Stomach (tissue), 9 donors: ENCODE data around the gene SFRP4. TPM values are rescaled to one million over a fixed set of nuclear protein-coding genes. Genes with fewer than 3 reads are reported as not detected.
A peak's percentile ranks its signal among the peaks of the same experiment; 100 is the strongest.

ENCODE experiments used
- DNase-seq, 2 donors: peaks; one replicate each; pipeline versions ENCODE4 v3.0.0 to v3.0.0-alpha.2; 2013 to 2019
- H3K27ac ChIP-seq, 5 donors: fragments of 200-600 bp in 4 of 5; sonication (generic) in 4 of 5; one replicate each; pipeline ENCODE4 v1.5.1; 2013 to 2019; ENCODE audit warnings: mild to moderate bottlenecking in 1 of 5, moderate library complexity in 1 of 5
- H3K27me3 ChIP-seq, 3 donors: fragments of 200-600 bp; sonication (generic); one replicate each; pipeline ENCODE4 v1.5.1; 2017 to 2019; ENCODE audit warnings: mixed run types in 1 of 3
- H3K36me3 ChIP-seq, 4 donors: fragments of 200-600 bp; sonication (generic); 1 replicate in 3 of 4; 2 replicates in 1 of 4; pipeline ENCODE4 v1.5.1; 2016 to 2019
- H3K4me1 ChIP-seq, 4 donors: fragments of 200-600 bp; sonication (generic); one replicate each; pipeline ENCODE4 v1.5.1; 2016 to 2019
- H3K4me3 ChIP-seq, 4 donors: fragments of 200-600 bp; sonication (generic) in 3 of 4; one replicate each; pipeline ENCODE4 v1.5.1; 2016 to 2019; ENCODE audit warnings: mild to moderate bottlenecking in 1 of 4
- H3K9me3 ChIP-seq, 4 donors: fragments of 200-600 bp; sonication (generic); one replicate each; pipeline ENCODE4 v1.5.1; 2016 to 2019
- CTCF ChIP-seq, 7 experiments: fragments of 450-650 bp in 4 of 7; fragments of 200-600 bp in 3 of 7; sonication (generic) in 3 of 7; IDR thresholded peaks; one replicate each; pipeline ENCODE4 v1.5.1; 2016 to 2019; ENCODE audit warnings: antibody characterized with exemption in 7 of 7, control low read depth in 2 of 7, mild to moderate bottlenecking in 1 of 7
- EP300 ChIP-seq: sonication (generic); formaldehyde crosslinking; IDR thresholded peaks from one replicate; pipeline ENCODE4 v1.6.1; 2017; ENCODE audit warnings: antibody characterized with exemption
- POLR2A ChIP-seq, 4 donors: fragments of 450-650 bp; IDR thresholded peaks; one replicate each; pipeline ENCODE4 v1.6.1; 2016; ENCODE audit warnings: antibody characterized with exemption in 4 of 4, control low read depth in 2 of 4, mild to moderate bottlenecking in 1 of 4, moderate library complexity in 1 of 4
- POLR2AphosphoS5 ChIP-seq, 3 donors: sonication (generic); formaldehyde crosslinking; IDR thresholded peaks; one replicate each; pipeline ENCODE4 v1.6.1; 2016; ENCODE audit warnings: antibody characterized with exemption in 3 of 3
- WGBS, 5 donors: extraction: QIAGEN DNeasy Blood & Tissue Kit in 3 of 5; methylation state at CpG; one replicate each; pipeline versions ENCODE4 v1.1.5 to v1.1.7; 2013 to 2018; 5-methylcytosine and 5-hydroxymethylcytosine counted together
- intact Hi-C: fragments of 100-400 bp; cut with DNase I; formaldehyde crosslinking; loops from one replicate; pipeline ENCODE4 v1.15.1; 2023; ENCODE audit warnings: low total_unique reads
- polyA plus RNA-seq, 3 donors: library from polyadenylated mRNA; stranded (reverse); fragments of 200-250 nt; gene quantifications; one replicate each; pipeline ENCODE4 v1.2.3, GENCODE V29; 2013
- total RNA-seq, 5 donors: library from RNA; depleted of rRNA; stranded (reverse); fragments of >200 nt; gene quantifications; one replicate each; pipeline versions ENCODE4 v1.1.0 to v1.2.3, GENCODE V29; 2014 to 2016
- donor health status: healthy with polysubstance abuse.
- donor health status: Bipolar disorder and iron deficiency.
- donor health status: healthy.

Gene SFRP4
- total and polyA plus RNA-seq, 8 donors: 0.29 to 7.9 (median 0.45) TPM; not detected in 3

GRCh38 chr7:37901890-37902524, 14.6 kb downstream of the SFRP4 start:
- no peaks in the 10 kb centered on the region for H3K9me3 ChIP-seq
- WGBS, 5 donors: 78 to 92% (median 84%) methylated on average over 1 to 2 of the region's 2 CpGs
- intact Hi-C loops: loop anchor here (10.0 kb wide), 1 partner anchor 323 kb away; no protein-coding TSS in a partner anchor
- TF ChIP-seq EP300 (no peak), POLR2AphosphoS5 (IDR thresholded peaks at IDR 0.05) (no peak), CTCF (IDR thresholded peaks at IDR 0.05) (no peak), POLR2A (IDR thresholded peaks at IDR 0.05) (no peak)
- H3K4me3 ChIP-seq: no peak overlapping the region
- H3K27ac ChIP-seq: no peak overlapping the region
- H3K4me1 ChIP-seq: peaks cover 0 to 4% (median 2%) of the 10 kb centered on the region in 4 donors
- H3K36me3 ChIP-seq: no peaks in the 10 kb centered on the region
- DNase-seq: peak in 1 of 2 donors; percentile 31
- no peaks in the 10 kb centered on the region for H3K27me3 ChIP-seq

- no peaks in the 10 kb centered on the region for H3K27me3 ChIP-seq
- 18 to 26% (median 21%) methylated on average over 6 of the region's 6 CpGs for WGBS, 5 donors
- no peak for TF ChIP-seq EP300
- no peak for TF ChIP-seq POLR2AphosphoS5 (IDR thresholded peaks at IDR 0.05)
- peak in 4 of 7 experiments; percentile 14 to 33 (median 24) for TF ChIP-seq CTCF (IDR thresholded peaks at IDR 0.05)
- H3K4me1 ChIP-seq: peaks cover 0 to 4% (median 2%) of the 10 kb centered on the region in 4 donors
- no peak overlapping the region for H3K27ac ChIP-seq
- H3K4me3 ChIP-seq: no peak overlapping the region
- intact Hi-C loops: loop anchor here (10.0 kb wide), 1 partner anchor 323 kb away; no protein-coding TSS in a partner anchor
- peak in 1 of 2 donors; percentile 67 for DNase-seq
- no peaks in the 10 kb centered on the region for H3K9me3 ChIP-seq
- no peaks in the 10 kb centered on the region for H3K36me3 ChIP-seq
Observed at GRCh38 chr7:37901236-37901827, 15.3 kb downstream of the SFRP4 start.

- no peaks in the 10 kb centered on the region for H3K36me3 ChIP-seq
- no peak for TF ChIP-seq POLR2A (IDR thresholded peaks at IDR 0.05)
- no peak for TF ChIP-seq POLR2AphosphoS5 (IDR thresholded peaks at IDR 0.05)
- TF ChIP-seq CTCF (IDR thresholded peaks at IDR 0.05): no peak
- no peak for TF ChIP-seq EP300
- no peak for DNase-seq
- H3K4me1 ChIP-seq: peaks cover 0 to 4% (median 2%) of the 10 kb centered on the region in 4 donors
- H3K27ac ChIP-seq: no peak overlapping the region
- no peak overlapping the region for H3K4me3 ChIP-seq
- H3K9me3 ChIP-seq: no peaks in the 10 kb centered on the region
- WGBS, 5 donors: 42 to 61% (median 49%) methylated on average over 3 of the region's 3 CpGs
- intact Hi-C loops: loop anchor here (10.0 kb wide), 1 partner anchor 325 kb away; no protein-coding TSS in a partner anchor
- no peaks in the 10 kb centered on the region for H3K27me3 ChIP-seq
Observed at GRCh38 chr7:37899712-37900247, 16.8 kb downstream of the SFRP4 start.

- no peak overlapping the region for H3K27ac ChIP-seq
- H3K4me1 ChIP-seq: no peaks in the 10 kb centered on the region
- DNase-seq: no peak
- H3K27me3 ChIP-seq: no peaks in the 10 kb centered on the region
- intact Hi-C loops: no loop called here
- no peak overlapping the region for H3K4me3 ChIP-seq
- no peaks in the 10 kb centered on the region for H3K36me3 ChIP-seq
- TF ChIP-seq POLR2A (IDR thresholded peaks at IDR 0.05): no peak
- TF ChIP-seq EP300: no peak
- no peak for TF ChIP-seq POLR2AphosphoS5 (IDR thresholded peaks at IDR 0.05)
- no peak for TF ChIP-seq CTCF (IDR thresholded peaks at IDR 0.05)
- 56 to 84% (median 66%) methylated on average over 3 of the region's 3 CpGs for WGBS, 5 donors
- no peaks in the 10 kb centered on the region for H3K9me3 ChIP-seq
Observed at GRCh38 chr7:37894671-37895070, 21.9 kb downstream of the SFRP4 start.
